H9 (cell line): ENCODE data around the gene CMPK2. TPM values are rescaled to one million over a fixed set of nuclear protein-coding genes. Genes with fewer than 3 reads are reported as not detected.

ENCODE experiments used
- DNase-seq: peaks from one replicate; pipeline ENCODE4 v3.0.0-alpha.2; 2017
- H2AFZ ChIP-seq: one replicate; pipeline ENCODE4 v1.6.1; 2013; ENCODE audit warnings: mild to moderate bottlenecking, low read length, control low read depth, moderate library complexity
- H2AK5ac ChIP-seq: 2 replicates; pipeline ENCODE4 v1.6.1; 2013; ENCODE audit warnings: low read length, control low read depth, mixed read lengths; ENCODE audit not compliant: insufficient read length
- H2BK120ac ChIP-seq: one replicate; pipeline ENCODE4 v1.6.1; 2013; ENCODE audit warnings: low read depth, mild to moderate bottlenecking, low read length, control low read depth, inconsistent platforms; ENCODE audit not compliant: poor library complexity, severe bottlenecking
- H2BK12ac ChIP-seq: 2 replicates; pipeline ENCODE4 v1.6.1; 2013; ENCODE audit warnings: low read length, control low read depth, mixed read lengths, low read depth; ENCODE audit not compliant: insufficient read length
- H2BK15ac ChIP-seq: 2 replicates; pipeline ENCODE4 v1.6.1; 2013; ENCODE audit warnings: low read depth, low read length, control low read depth
- H2BK20ac ChIP-seq: one replicate; pipeline ENCODE4 v1.6.1; 2013; ENCODE audit warnings: low read depth, mild to moderate bottlenecking, low read length, control low read depth, inconsistent platforms; ENCODE audit not compliant: poor library complexity, severe bottlenecking
- H2BK5ac ChIP-seq: 2 replicates; pipeline ENCODE4 v1.6.1; 2013; ENCODE audit warnings: low read length, control low read depth, mixed read lengths; ENCODE audit not compliant: insufficient read length
- H3K14ac ChIP-seq: 2 replicates; pipeline ENCODE4 v1.6.1; 2013; ENCODE audit warnings: low read length, control low read depth; ENCODE audit not compliant: insufficient read depth
- H3K18ac ChIP-seq: 2 replicates; pipeline ENCODE4 v1.6.1; 2013; ENCODE audit warnings: low read depth, mild to moderate bottlenecking, mixed read lengths, low read length, control low read depth; ENCODE audit not compliant: insufficient read length
- H3K23ac ChIP-seq: 2 replicates; pipeline ENCODE4 v1.6.1; 2013; ENCODE audit warnings: low read length, control low read depth, mixed read lengths, low read depth; ENCODE audit not compliant: insufficient read length
- H3K23me2 ChIP-seq: 2 replicates; pipeline ENCODE4 v1.6.1; 2013; ENCODE audit warnings: low read depth, mild to moderate bottlenecking, mixed read lengths, low read length, control low read depth; ENCODE audit not compliant: insufficient read length, poor library complexity, severe bottlenecking
- H3K27ac ChIP-seq: 2 replicates; pipeline ENCODE4 v1.5.1; 2013; ENCODE audit warnings: low read length, control low read depth, mixed read lengths, low read depth; ENCODE audit not compliant: insufficient read length
- H3K27me3 ChIP-seq: 2 replicates; pipeline ENCODE4 v1.6.1; 2013; ENCODE audit warnings: low read length, control low read depth, inconsistent platforms; ENCODE audit not compliant: insufficient read depth
- H3K4ac ChIP-seq: 2 replicates; pipeline ENCODE4 v1.6.1; 2013; ENCODE audit warnings: low read depth, mild to moderate bottlenecking, control low read depth, inconsistent platforms, low read length, moderate library complexity
- H3K4me1 ChIP-seq: 2 replicates; pipeline ENCODE4 v1.6.1; 2013; ENCODE audit warnings: low read length, control low read depth, inconsistent platforms; ENCODE audit not compliant: insufficient read depth
- H3K4me2 ChIP-seq: 2 replicates; pipeline ENCODE4 v1.6.1; 2013; ENCODE audit warnings: low read length, control low read depth, mixed read lengths; ENCODE audit not compliant: insufficient read length, insufficient read depth
- H3K56ac ChIP-seq: 2 replicates; pipeline ENCODE4 v1.6.1; 2013; ENCODE audit warnings: low read depth, mild to moderate bottlenecking, mixed read lengths, low read length, control low read depth; ENCODE audit not compliant: insufficient read length
- H3K79me1 ChIP-seq: 2 replicates; pipeline ENCODE4 v1.6.1; 2013; ENCODE audit warnings: low read depth, mild to moderate bottlenecking, moderate library complexity, low read length, control low read depth, inconsistent platforms; ENCODE audit not compliant: insufficient read depth, poor library complexity, severe bottlenecking
- H3K79me2 ChIP-seq: 2 replicates; pipeline ENCODE4 v1.6.1; 2013; ENCODE audit warnings: low read length, control low read depth, inconsistent platforms; ENCODE audit not compliant: insufficient read depth
- H3K9ac ChIP-seq: 2 replicates; pipeline ENCODE4 v1.6.1; 2013; ENCODE audit warnings: low read length, control low read depth, mixed read lengths; ENCODE audit not compliant: insufficient read length; ENCODE audit errors: extremely low read depth
- H3K9me3 ChIP-seq: one replicate; pipeline ENCODE4 v1.6.1; 2013; ENCODE audit warnings: low read depth, low read length, inconsistent platforms; ENCODE audit not compliant: control insufficient read depth
- H3T11ph ChIP-seq: one replicate; pipeline ENCODE4 v1.6.1; 2013; ENCODE audit warnings: mild to moderate bottlenecking, low read length, control low read depth, inconsistent platforms
- H4K20me1 ChIP-seq: one replicate; pipeline ENCODE4 v1.6.1; 2013; ENCODE audit not compliant: control insufficient read depth, insufficient read length, insufficient read depth
- H4K5ac ChIP-seq: 2 replicates; pipeline ENCODE4 v1.6.1; 2013; ENCODE audit warnings: low read depth, mild to moderate bottlenecking, mixed read lengths, low read length, control low read depth; ENCODE audit not compliant: insufficient read length
- H4K8ac ChIP-seq: replicated peaks from 2 replicates; pipeline ENCODE4 v1.6.1; 2013; ENCODE audit warnings: low read length, control low read depth, mixed read lengths, low read depth; ENCODE audit not compliant: insufficient read length
- H4K91ac ChIP-seq: 2 replicates; pipeline ENCODE4 v1.6.1; 2013; ENCODE audit warnings: low read depth, mild to moderate bottlenecking, moderate library complexity, mixed read lengths, low read length, control low read depth; ENCODE audit not compliant: insufficient read length
- H3K27ac Mint-ChIP-seq, 3 experiments: 2 replicates in 2 of 3; 3 replicates in 1 of 3; pipeline ENCODE4 v1.8.0; 2020 to 2021; ENCODE audit warnings: mixed read lengths in 3 of 3, mild to moderate bottlenecking in 1 of 3, moderate library complexity in 1 of 3
- H3K27me3 Mint-ChIP-seq: 2 replicates; pipeline ENCODE4 v1.8.0; 2021; ENCODE audit warnings: low read depth, mild to moderate bottlenecking, moderate library complexity, mixed read lengths
- H3K36me3 Mint-ChIP-seq, 3 experiments: 2 replicates in 2 of 3; 3 replicates in 1 of 3; pipeline ENCODE4 v1.8.0; 2020 to 2021; ENCODE audit warnings: low read depth in 3 of 3, mixed read lengths in 3 of 3; ENCODE audit not compliant: insufficient read depth in 1 of 3
- H3K4me1 Mint-ChIP-seq, 2 experiments: 2 replicates each; pipeline ENCODE4 v1.8.0; 2020; ENCODE audit warnings: mixed read lengths in 2 of 2
- H3K4me3 Mint-ChIP-seq, 2 experiments: 2 replicates in 1 of 2; 3 replicates in 1 of 2; pipeline ENCODE4 v1.8.0; 2020 to 2021; ENCODE audit warnings: mild to moderate bottlenecking in 2 of 2, mixed read lengths in 2 of 2, moderate library complexity in 1 of 2
- H3K9me3 Mint-ChIP-seq, 2 experiments: 2 replicates in 1 of 2; 3 replicates in 1 of 2; pipeline ENCODE4 v1.8.0; 2020; ENCODE audit warnings: mild to moderate bottlenecking in 2 of 2, mixed read lengths in 2 of 2, moderate library complexity in 1 of 2
- CTCF ChIP-seq: fragments of 200-600 bp; sonication (generic); conservative IDR thresholded peaks from 3 replicates; pipeline ENCODE4 v1.8.0; 2021; ENCODE audit warnings: antibody characterized with exemption, mild to moderate bottlenecking
- WGBS: extraction: QIAGEN DNeasy Blood & Tissue Kit; methylation state at CpG from one replicate; pipeline ENCODE4 v1.1.7; 2013; ENCODE audit warnings: missing lambda C conversion rate, low lambda C conversion rate, mixed read lengths; ENCODE audit not compliant: insufficient read length; ENCODE audit errors: extremely low coverage; 5-methylcytosine and 5-hydroxymethylcytosine counted together
- total RNA-seq: library from RNA; stranded (reverse); gene quantifications from 2 replicates; pipeline ENCODE4 v1.2.1, GENCODE V29; 2021

CMPK2 gene
- total RNA-seq, 1 experiment from 2014 or later: 0.90 TPM

- no peak for DNase-seq
- no peak overlapping the region for H3K27ac Mint-ChIP-seq
- Histone ChIP-seq H4K20me1 (no peaks in the 10 kb centered on the region), H3K4ac (no peak overlapping the region), H2BK15ac (no peak overlapping the region), H3K14ac (no peak overlapping the region), H2BK12ac (no peak overlapping the region), H3T11ph (no peak overlapping the region), H3K9me3 (no peaks in the 10 kb centered on the region), H4K8ac (no peak overlapping the region), H3K56ac (no peak overlapping the region), H3K4me1 (no peaks in the 10 kb centered on the region), H3K4me2 (no peak overlapping the region), H3K23ac (no peak overlapping the region), H2BK120ac (no peak overlapping the region), H4K91ac (no peak overlapping the region), H2AK5ac (no peak overlapping the region), H3K27me3 (no peaks in the 10 kb centered on the region), H4K5ac (no peak overlapping the region), H3K79me2 (no peaks in the 10 kb centered on the region), H2BK5ac (no peak overlapping the region), H3K23me2 (no peaks in the 10 kb centered on the region), H3K27ac (no peak overlapping the region), H2AFZ (no peak overlapping the region), H3K18ac (no peak overlapping the region), H3K79me1 (no peaks in the 10 kb centered on the region), H3K9ac (no peak overlapping the region), H2BK20ac (no peak overlapping the region)
- peaks cover 8 to 9% of the 10 kb centered on the region in 2 experiments for H3K4me1 Mint-ChIP-seq
- H3K9me3 Mint-ChIP-seq: peaks cover 4 to 7% of the 10 kb centered on the region in 2 experiments; a peak in 3 of 5 replicates
- no peak overlapping the region for H3K4me3 Mint-ChIP-seq
- peaks cover 56% of the 10 kb centered on the region for H3K27me3 Mint-ChIP-seq
- TF ChIP-seq CTCF: no peak
- peaks cover 0 to 8% (median 3%) of the 10 kb centered on the region in 3 experiments; a peak in 4 of 7 replicates for H3K36me3 Mint-ChIP-seq
- WGBS: no CpG with 5 or more reads among the region's 10 CpGs
Measured at GRCh38 chr2:6814312-6814711, 51.4 kb downstream of the CMPK2 start.
